Liver (tissue), 3 donors: ENCODE measurements around the gene RCL1.
"Not testable (repeated sequence)": the region's sequence is repeated elsewhere in the genome, so short reads cannot be mapped to it uniquely, and the experiment has no call there.

Experiments used
- EGR1 ChIP-seq, 2 donors: IDR thresholded peaks; 2 replicates each; pipeline ENCODE4 v1.6.1; 2016 to 2018; ENCODE audit warnings: antibody characterized with exemption in 2 of 2, low read depth in 2 of 2
- FOXA1 ChIP-seq: IDR thresholded peaks from 2 replicates; pipeline ENCODE4 v1.6.1; 2016; ENCODE audit warnings: antibody characterized with exemption
- GABPA ChIP-seq, 2 donors: IDR thresholded peaks in 1 of 2; conservative IDR thresholded peaks in 1 of 2; 2 replicates each; pipeline ENCODE4 v1.6.1; 2016; ENCODE audit warnings: antibody characterized with exemption in 2 of 2, mild to moderate bottlenecking in 1 of 2, moderate library complexity in 1 of 2
- HNF4G ChIP-seq: IDR thresholded peaks from 2 replicates; pipeline ENCODE4 v1.6.1; 2016; ENCODE audit warnings: antibody characterized with exemption
- NR2F2 ChIP-seq: IDR thresholded peaks from 2 replicates; pipeline ENCODE4 v1.6.1; 2016; ENCODE audit warnings: antibody characterized with exemption
- RAD21 ChIP-seq, 2 donors: IDR thresholded peaks; 2 replicates each; pipeline ENCODE4 v1.6.1; 2016; ENCODE audit warnings: antibody characterized with exemption in 2 of 2, mild to moderate bottlenecking in 2 of 2
- RXRA ChIP-seq, 2 donors: IDR thresholded peaks; 2 replicates each; pipeline ENCODE4 v1.6.1; 2017 to 2018; ENCODE audit warnings: antibody characterized with exemption in 2 of 2, mild to moderate bottlenecking in 1 of 2
- SP1 ChIP-seq: IDR thresholded peaks from 2 replicates; pipeline ENCODE4 v1.6.1; 2018; ENCODE audit warnings: antibody characterized with exemption, mild to moderate bottlenecking
- TAF1 ChIP-seq: conservative IDR thresholded peaks from 2 replicates; pipeline ENCODE4 v1.6.1; 2016; ENCODE audit warnings: antibody characterized with exemption, mild to moderate bottlenecking
- TF ChIP-seq, protein P1 (sequence below): fragments of 150-350 bp; IDR thresholded peaks from 2 replicates; pipeline ENCODE4 v1.5.1; 2017; ENCODE audit warnings: improper control_type of control experiment, low read depth, low read length; ENCODE audit not compliant: missing input control
- TF ChIP-seq, protein P2 (sequence below): IDR thresholded peaks from 2 replicates; pipeline ENCODE4 v1.6.1; 2016; ENCODE audit warnings: antibody characterized with exemption
- TF ChIP-seq, protein P3 (sequence below): IDR thresholded peaks from 2 replicates; pipeline ENCODE4 v1.6.1; 2016; ENCODE audit warnings: antibody characterized with exemption
- TF ChIP-seq, protein P4 (sequence below): IDR thresholded peaks from 2 replicates; pipeline ENCODE4 v1.6.1; 2016; ENCODE audit warnings: antibody characterized with exemption, mild to moderate bottlenecking
- donor health status: healthy.
- donor health status: healthy.

DNA sequence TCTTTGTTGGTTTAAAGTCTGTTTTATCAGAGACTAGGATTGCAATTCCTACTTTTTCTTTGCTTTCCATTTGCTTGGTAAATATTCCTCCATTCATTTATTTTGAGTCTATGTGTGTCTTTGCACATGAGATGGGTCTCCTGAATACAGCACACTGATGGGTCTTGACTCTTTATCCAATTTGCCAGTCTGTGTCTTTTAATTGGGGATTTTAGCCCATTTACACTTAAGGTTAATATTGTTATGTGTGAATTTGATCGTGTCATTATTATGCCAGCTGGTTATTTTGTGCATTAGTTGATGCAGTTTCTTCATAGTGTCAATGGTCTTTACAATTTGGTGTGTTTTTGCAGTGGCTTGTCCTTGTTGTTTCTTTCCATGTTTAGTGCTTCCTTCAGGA, 107.1 kb downstream of the RCL1 start:
- TF ChIP-seq, protein P1, sequence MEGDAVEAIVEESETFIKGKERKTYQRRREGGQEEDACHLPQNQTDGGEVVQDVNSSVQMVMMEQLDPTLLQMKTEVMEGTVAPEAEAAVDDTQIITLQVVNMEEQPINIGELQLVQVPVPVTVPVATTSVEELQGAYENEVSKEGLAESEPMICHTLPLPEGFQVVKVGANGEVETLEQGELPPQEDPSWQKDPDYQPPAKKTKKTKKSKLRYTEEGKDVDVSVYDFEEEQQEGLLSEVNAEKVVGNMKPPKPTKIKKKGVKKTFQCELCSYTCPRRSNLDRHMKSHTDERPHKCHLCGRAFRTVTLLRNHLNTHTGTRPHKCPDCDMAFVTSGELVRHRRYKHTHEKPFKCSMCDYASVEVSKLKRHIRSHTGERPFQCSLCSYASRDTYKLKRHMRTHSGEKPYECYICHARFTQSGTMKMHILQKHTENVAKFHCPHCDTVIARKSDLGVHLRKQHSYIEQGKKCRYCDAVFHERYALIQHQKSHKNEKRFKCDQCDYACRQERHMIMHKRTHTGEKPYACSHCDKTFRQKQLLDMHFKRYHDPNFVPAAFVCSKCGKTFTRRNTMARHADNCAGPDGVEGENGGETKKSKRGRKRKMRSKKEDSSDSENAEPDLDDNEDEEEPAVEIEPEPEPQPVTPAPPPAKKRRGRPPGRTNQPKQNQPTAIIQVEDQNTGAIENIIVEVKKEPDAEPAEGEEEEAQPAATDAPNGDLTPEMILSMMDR = not testable (repeated sequence)
- not testable (repeated sequence) for TF ChIP-seq EGR1 (IDR thresholded peaks at IDR 0.05; ENCODE audit: low read depth in 2 of 2); GABPA (IDR thresholded peaks at IDR 0.05 in 1 of 2, conservative IDR thresholded peaks at IDR 0.05 in 1 of 2); HNF4G; TAF1; RAD21 (IDR thresholded peaks at IDR 0.05); FOXA1; NR2F2; SP1; RXRA (IDR thresholded peaks at IDR 0.05)
- TF ChIP-seq, protein P2, sequence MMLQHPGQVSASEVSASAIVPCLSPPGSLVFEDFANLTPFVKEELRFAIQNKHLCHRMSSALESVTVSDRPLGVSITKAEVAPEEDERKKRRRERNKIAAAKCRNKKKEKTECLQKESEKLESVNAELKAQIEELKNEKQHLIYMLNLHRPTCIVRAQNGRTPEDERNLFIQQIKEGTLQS = not testable (repeated sequence)
- TF ChIP-seq, protein P3, sequence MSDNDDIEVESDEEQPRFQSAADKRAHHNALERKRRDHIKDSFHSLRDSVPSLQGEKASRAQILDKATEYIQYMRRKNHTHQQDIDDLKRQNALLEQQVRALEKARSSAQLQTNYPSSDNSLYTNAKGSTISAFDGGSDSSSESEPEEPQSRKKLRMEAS = not testable (repeated sequence)
- TF ChIP-seq, protein P4, sequence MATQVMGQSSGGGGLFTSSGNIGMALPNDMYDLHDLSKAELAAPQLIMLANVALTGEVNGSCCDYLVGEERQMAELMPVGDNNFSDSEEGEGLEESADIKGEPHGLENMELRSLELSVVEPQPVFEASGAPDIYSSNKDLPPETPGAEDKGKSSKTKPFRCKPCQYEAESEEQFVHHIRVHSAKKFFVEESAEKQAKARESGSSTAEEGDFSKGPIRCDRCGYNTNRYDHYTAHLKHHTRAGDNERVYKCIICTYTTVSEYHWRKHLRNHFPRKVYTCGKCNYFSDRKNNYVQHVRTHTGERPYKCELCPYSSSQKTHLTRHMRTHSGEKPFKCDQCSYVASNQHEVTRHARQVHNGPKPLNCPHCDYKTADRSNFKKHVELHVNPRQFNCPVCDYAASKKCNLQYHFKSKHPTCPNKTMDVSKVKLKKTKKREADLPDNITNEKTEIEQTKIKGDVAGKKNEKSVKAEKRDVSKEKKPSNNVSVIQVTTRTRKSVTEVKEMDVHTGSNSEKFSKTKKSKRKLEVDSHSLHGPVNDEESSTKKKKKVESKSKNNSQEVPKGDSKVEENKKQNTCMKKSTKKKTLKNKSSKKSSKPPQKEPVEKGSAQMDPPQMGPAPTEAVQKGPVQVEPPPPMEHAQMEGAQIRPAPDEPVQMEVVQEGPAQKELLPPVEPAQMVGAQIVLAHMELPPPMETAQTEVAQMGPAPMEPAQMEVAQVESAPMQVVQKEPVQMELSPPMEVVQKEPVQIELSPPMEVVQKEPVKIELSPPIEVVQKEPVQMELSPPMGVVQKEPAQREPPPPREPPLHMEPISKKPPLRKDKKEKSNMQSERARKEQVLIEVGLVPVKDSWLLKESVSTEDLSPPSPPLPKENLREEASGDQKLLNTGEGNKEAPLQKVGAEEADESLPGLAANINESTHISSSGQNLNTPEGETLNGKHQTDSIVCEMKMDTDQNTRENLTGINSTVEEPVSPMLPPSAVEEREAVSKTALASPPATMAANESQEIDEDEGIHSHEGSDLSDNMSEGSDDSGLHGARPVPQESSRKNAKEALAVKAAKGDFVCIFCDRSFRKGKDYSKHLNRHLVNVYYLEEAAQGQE = not testable (repeated sequence)
